Spleen (tissue), 7 donors: Measurements from ENCODE around the gene HSBP1L1.

ENCODE experiments used
- CTCF ChIP-seq, 11 experiments: fragments of 200-600 bp in 7 of 11; fragments of 450-650 bp in 4 of 11; sonication (generic) in 4 of 11; IDR thresholded peaks in 8 of 11; conservative IDR thresholded peaks in 3 of 11; 1 replicate in 7 of 11; 2 replicates in 4 of 11; pipeline versions ENCODE4 v1.4.0 to v1.8.0; 2016 to 2021; ENCODE audit warnings: antibody characterized with exemption in 11 of 11, inconsistent platforms in 4 of 11, mild to moderate bottlenecking in 1 of 11
- POLR2A ChIP-seq, 3 donors: fragments of 450-650 bp; IDR thresholded peaks; one replicate each; pipeline ENCODE4 v1.5.1; 2017; ENCODE audit warnings: antibody characterized with exemption in 3 of 3, mild to moderate bottlenecking in 1 of 3
- donor health status: DM: no; HTN: no; CAD: no; lungs with moderate emphysema.
- donor health status: DM: no; HTN: no; CAD: no.
- donor health status: DM: no; HTN: no; CAD: no.

GRCh38 chr18:79937103-79937860 is 27.2 kb upstream of the HSBP1L1 start:
- TF ChIP-seq CTCF (IDR thresholded peaks at IDR 0.05 in 8 of 11, conservative IDR thresholded peaks at IDR 0.05 in 3 of 11) (no peak), POLR2A (IDR thresholded peaks at IDR 0.05) (no peak)
